ENCODE measurements around the gene DSC2. TPM values are rescaled to one million over a fixed set of nuclear protein-coding genes. Genes with fewer than 3 reads are reported as not detected.

The DSC2 gene
- total and polyA plus RNA-seq, 2 donors from 2014 or later, result 4.1 to 19.8 TPM

GRCh38 chr18:31058897-31059296, 43.3 kb downstream of the DSC2 start:
- DNase-seq, result no peak
- Histone ChIP-seq H3K9ac (ENCODE audit: low read length in 3 of 3) (no peak overlapping the region), H3K9me3 (ENCODE audit: control insufficient read depth in 2 of 3, insufficient read depth in 1 of 3, low read length in 3 of 3) (no peaks in the 10 kb centered on the region), H3K27me3 (ENCODE audit: control insufficient read depth, insufficient read depth, low read length) (no peaks in the 10 kb centered on the region), H3K27ac (ENCODE audit: low read depth in 2 of 2, low read length in 2 of 2) (no peak overlapping the region), H3K4me1 (ENCODE audit: control insufficient read depth in 2 of 3, insufficient read depth in 2 of 3, low read depth in 1 of 3, low read length in 3 of 3) (no peaks in the 10 kb centered on the region), H3K36me3 (ENCODE audit: control insufficient read depth in 2 of 3, insufficient read depth in 3 of 3, low read length in 3 of 3) (no peaks in the 10 kb centered on the region), H3K4me3 (ENCODE audit: low read length in 3 of 3) (no peak overlapping the region)
- TF ChIP-seq CTCF (IDR thresholded peaks at IDR 0.05; ENCODE audit: borderline replicate concordance, extremely low read depth, insufficient read depth), result no peak
- no peak for FAIRE-seq
- intact Hi-C loops (cut with DNase I), result no loop called here

GRCh38 chr18:31057917-31058316, 44.3 kb downstream of the DSC2 start:
- FAIRE-seq, result no peak
- no peak for DNase-seq
- no peaks in the 10 kb centered on the region for H3K27me3 ChIP-seq (ENCODE audit: control insufficient read depth, insufficient read depth, low read length)
- TF ChIP-seq CTCF (IDR thresholded peaks at IDR 0.05; ENCODE audit: borderline replicate concordance, extremely low read depth, insufficient read depth), result no peak
- intact Hi-C loops (cut with DNase I), result no loop called here
- H3K4me3 ChIP-seq (ENCODE audit: low read length in 3 of 3), result no peak overlapping the region
- no peak overlapping the region for H3K27ac ChIP-seq (ENCODE audit: low read depth in 2 of 2, low read length in 2 of 2)
- H3K36me3 ChIP-seq (ENCODE audit: control insufficient read depth in 2 of 3, insufficient read depth in 3 of 3, low read length in 3 of 3), result no peaks in the 10 kb centered on the region
- no peaks in the 10 kb centered on the region for H3K9me3 ChIP-seq (ENCODE audit: control insufficient read depth in 2 of 3, insufficient read depth in 1 of 3, low read length in 3 of 3)
- no peaks in the 10 kb centered on the region for H3K4me1 ChIP-seq (ENCODE audit: control insufficient read depth in 2 of 3, insufficient read depth in 2 of 3, low read depth in 1 of 3, low read length in 3 of 3)
- no peak overlapping the region for H3K9ac ChIP-seq (ENCODE audit: low read length in 3 of 3)

- no peak overlapping the region for H3K4me3 ChIP-seq (ENCODE audit: low read length in 3 of 3)
These were observed 45.2 kb downstream of the DSC2 start for GRCh38 chr18:31057051-31057450.

More at GRCh38 chr18:31057051-31057450, 45.2 kb downstream of the DSC2 start:
- H3K9ac ChIP-seq (ENCODE audit: low read length in 3 of 3), result no peak overlapping the region
- H3K27me3 ChIP-seq (ENCODE audit: control insufficient read depth, insufficient read depth, low read length), result no peaks in the 10 kb centered on the region
- no peak overlapping the region for H3K27ac ChIP-seq (ENCODE audit: low read depth in 2 of 2, low read length in 2 of 2)
- FAIRE-seq (no peak), DNase-seq (no peak)
- no peaks in the 10 kb centered on the region for H3K4me1 ChIP-seq (ENCODE audit: control insufficient read depth in 2 of 3, insufficient read depth in 2 of 3, low read depth in 1 of 3, low read length in 3 of 3)
- TF ChIP-seq CTCF (IDR thresholded peaks at IDR 0.05; ENCODE audit: borderline replicate concordance, extremely low read depth, insufficient read depth), result no peak
- H3K9me3 ChIP-seq (ENCODE audit: control insufficient read depth in 2 of 3, insufficient read depth in 1 of 3, low read length in 3 of 3), result no peaks in the 10 kb centered on the region
- intact Hi-C loops (cut with DNase I), result no loop called here
- H3K36me3 ChIP-seq (ENCODE audit: control insufficient read depth in 2 of 3, insufficient read depth in 3 of 3, low read length in 3 of 3), result no peaks in the 10 kb centered on the region
